OCI-LY1 (cell line): ENCODE data around the gene USH2A.

Experiments used
- H2AFZ ChIP-seq: fragments of 200-600 bp; sonication (generic), shearing (Covaris generic); 2 replicates; pipeline ENCODE4 v1.6.0; 2014; ENCODE audit warnings: antibody characterized with exemption, mild to moderate bottlenecking, low read length
- H3F3A ChIP-seq: fragments of 200-600 bp; sonication (generic), shearing (Covaris generic); 2 replicates; pipeline ENCODE4 v1.6.0; 2014; ENCODE audit warnings: mild to moderate bottlenecking, antibody characterized with exemption, low read length, moderate library complexity; ENCODE audit not compliant: insufficient read depth
- H3K27ac ChIP-seq: fragments of 200-600 bp; sonication (generic); 2 replicates; pipeline ENCODE4 v1.5.1; 2014; ENCODE audit warnings: low read length, mixed run types, mild to moderate bottlenecking, low read depth; ENCODE audit not compliant: poor library complexity, severe bottlenecking
- H3K27me3 ChIP-seq: fragments of 200-600 bp; sonication (generic); 2 replicates; pipeline ENCODE4 v1.6.0; 2014; ENCODE audit warnings: antibody characterized with exemption, mild to moderate bottlenecking, low read length, moderate library complexity; ENCODE audit not compliant: insufficient read depth
- H3K36me3 ChIP-seq: fragments of 200-600 bp; sonication (generic); 2 replicates; pipeline ENCODE4 v1.6.1; 2014; ENCODE audit warnings: mild to moderate bottlenecking, antibody characterized with exemption, low read length, moderate library complexity, mixed read lengths; ENCODE audit not compliant: insufficient read depth
- H3K4me1 ChIP-seq: fragments of 200-600 bp; sonication (generic); 2 replicates; pipeline ENCODE4 v1.5.1; 2014; ENCODE audit warnings: mild to moderate bottlenecking, low read length, moderate library complexity; ENCODE audit not compliant: insufficient read depth, severe bottlenecking
- H3K4me2 ChIP-seq: fragments of 200-600 bp; sonication (generic), shearing (Covaris generic); 2 replicates; pipeline ENCODE4 v1.6.1; 2014; ENCODE audit warnings: low read length
- H3K4me3 ChIP-seq: fragments of 200-600 bp; sonication (generic); 2 replicates; pipeline ENCODE4 v1.5.1; 2014; ENCODE audit warnings: low read length, low read depth, mild to moderate bottlenecking, mixed read lengths; ENCODE audit not compliant: poor library complexity, severe bottlenecking
- H3K79me2 ChIP-seq: fragments of 200-600 bp; shearing (Covaris generic); 2 replicates; pipeline ENCODE4 v1.6.1; 2016; ENCODE audit warnings: mixed run types, low read length, mixed read lengths; ENCODE audit not compliant: insufficient read depth
- H3K9ac ChIP-seq: fragments of 200-600 bp; sonication (generic), shearing (Covaris generic); 2 replicates; pipeline ENCODE4 v1.6.1; 2014; ENCODE audit warnings: mild to moderate bottlenecking, low read length, mixed read lengths
- H3K9me2 ChIP-seq: fragments of 200-600 bp; sonication (generic), shearing (Covaris generic); 2 replicates; pipeline ENCODE4 v1.6.1; 2014; ENCODE audit warnings: low read depth, mild to moderate bottlenecking, low read length, mixed read lengths
- H3K9me3 ChIP-seq: fragments of 200-600 bp; shearing (Covaris generic); 2 replicates; pipeline ENCODE4 v1.6.1; 2014; ENCODE audit warnings: low read length, mixed read lengths
- H4K20me1 ChIP-seq: fragments of 200-600 bp; sonication (generic), shearing (Covaris generic); 2 replicates; pipeline ENCODE4 v1.6.0; 2016; ENCODE audit warnings: mild to moderate bottlenecking, low read length; ENCODE audit not compliant: insufficient read depth
- EZH2 ChIP-seq: fragments of 200-600 bp; sonication (generic), shearing (Covaris generic); IDR thresholded peaks from 2 replicates; pipeline ENCODE4 v1.8.0; 2017; ENCODE audit warnings: borderline replicate concordance, mixed run types, mild to moderate bottlenecking, antibody characterized with exemption, low read length, moderate library complexity, mixed read lengths
- TF ChIP-seq, protein P1 (sequence below): fragments of 200-600 bp; sonication (generic), shearing (Covaris generic); IDR thresholded peaks from 2 replicates; pipeline ENCODE4 v1.5.1; 2017; ENCODE audit warnings: mild to moderate bottlenecking, antibody characterized with exemption, low read length, moderate library complexity, mixed read lengths

USH2A gene

GRCh38 chr1:215625949-215626348 lies 797.3 kb downstream of the USH2A start:
- H2AFZ ChIP-seq = no peak overlapping the region
- no peak overlapping the region for H3K9ac ChIP-seq
- H3K27me3 ChIP-seq = no peaks in the 10 kb centered on the region
- H3K4me3 ChIP-seq = no peak overlapping the region
- H3K4me1 ChIP-seq = no peaks in the 10 kb centered on the region
- TF ChIP-seq, protein P1, sequence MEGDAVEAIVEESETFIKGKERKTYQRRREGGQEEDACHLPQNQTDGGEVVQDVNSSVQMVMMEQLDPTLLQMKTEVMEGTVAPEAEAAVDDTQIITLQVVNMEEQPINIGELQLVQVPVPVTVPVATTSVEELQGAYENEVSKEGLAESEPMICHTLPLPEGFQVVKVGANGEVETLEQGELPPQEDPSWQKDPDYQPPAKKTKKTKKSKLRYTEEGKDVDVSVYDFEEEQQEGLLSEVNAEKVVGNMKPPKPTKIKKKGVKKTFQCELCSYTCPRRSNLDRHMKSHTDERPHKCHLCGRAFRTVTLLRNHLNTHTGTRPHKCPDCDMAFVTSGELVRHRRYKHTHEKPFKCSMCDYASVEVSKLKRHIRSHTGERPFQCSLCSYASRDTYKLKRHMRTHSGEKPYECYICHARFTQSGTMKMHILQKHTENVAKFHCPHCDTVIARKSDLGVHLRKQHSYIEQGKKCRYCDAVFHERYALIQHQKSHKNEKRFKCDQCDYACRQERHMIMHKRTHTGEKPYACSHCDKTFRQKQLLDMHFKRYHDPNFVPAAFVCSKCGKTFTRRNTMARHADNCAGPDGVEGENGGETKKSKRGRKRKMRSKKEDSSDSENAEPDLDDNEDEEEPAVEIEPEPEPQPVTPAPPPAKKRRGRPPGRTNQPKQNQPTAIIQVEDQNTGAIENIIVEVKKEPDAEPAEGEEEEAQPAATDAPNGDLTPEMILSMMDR = no peak
- no peak for TF ChIP-seq EZH2
- no peak overlapping the region for H3K27ac ChIP-seq
- no peaks in the 10 kb centered on the region for H3K36me3 ChIP-seq
- H3K79me2 ChIP-seq = no peaks in the 10 kb centered on the region
- no peaks in the 10 kb centered on the region for H4K20me1 ChIP-seq
- H3K9me3 ChIP-seq = no peaks in the 10 kb centered on the region
- H3K9me2 ChIP-seq = no peaks in the 10 kb centered on the region
- no peak overlapping the region for H3K4me2 ChIP-seq
- no peaks in the 10 kb centered on the region for H3F3A ChIP-seq

DNA sequence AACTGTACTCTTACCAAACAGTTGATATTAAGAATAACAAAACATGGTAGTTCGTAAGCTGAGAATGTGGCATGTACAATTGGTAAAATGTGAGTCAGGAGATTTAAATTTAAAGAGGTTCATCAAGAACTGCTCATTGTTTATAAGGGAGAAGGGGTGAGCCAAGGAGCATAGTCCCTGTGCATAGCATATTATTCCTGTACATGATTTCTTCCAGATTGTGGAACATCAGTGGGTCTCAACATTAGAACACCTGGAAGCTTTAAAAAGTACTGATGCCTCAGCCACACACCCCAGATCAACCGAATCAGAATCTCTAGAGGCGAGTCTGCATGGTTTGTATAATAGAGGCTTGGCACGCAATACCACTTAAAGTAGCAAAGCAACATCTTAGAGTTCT lies 800.1 kb downstream of the USH2A start:
- H2AFZ ChIP-seq = no peak overlapping the region
- H3K27ac ChIP-seq = no peak overlapping the region
- H3K9me2 ChIP-seq = no peaks in the 10 kb centered on the region
- no peaks in the 10 kb centered on the region for H3K27me3 ChIP-seq
- H3K4me2 ChIP-seq = no peak overlapping the region
- no peaks in the 10 kb centered on the region for H3K36me3 ChIP-seq
- H3K79me2 ChIP-seq = no peaks in the 10 kb centered on the region
- no peak for TF ChIP-seq EZH2
- TF ChIP-seq, protein P1 = no peak
- H3F3A ChIP-seq = no peaks in the 10 kb centered on the region
- no peaks in the 10 kb centered on the region for H4K20me1 ChIP-seq
- H3K9me3 ChIP-seq = no peaks in the 10 kb centered on the region
- H3K4me3 ChIP-seq = no peak overlapping the region
- H3K4me1 ChIP-seq = no peaks in the 10 kb centered on the region
- no peak overlapping the region for H3K9ac ChIP-seq

DNA sequence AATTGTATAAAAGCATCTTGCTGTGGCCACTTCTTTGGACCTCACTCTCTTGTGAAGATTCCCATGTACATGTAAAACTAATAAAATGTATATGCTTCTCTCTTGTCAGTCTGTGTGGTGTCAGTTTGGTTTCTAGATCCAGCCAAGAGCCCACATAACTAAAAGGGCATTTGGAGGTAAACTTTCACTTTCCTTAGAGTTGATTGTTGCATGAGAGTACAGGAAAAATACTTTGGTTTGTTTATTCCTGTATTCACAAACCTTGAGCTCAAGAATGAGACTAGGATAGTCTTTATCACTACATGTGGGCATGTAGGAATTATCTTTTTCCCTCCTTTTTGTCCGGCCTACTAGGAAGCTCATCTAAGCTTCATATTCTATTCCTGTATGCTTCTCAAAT lies 805.3 kb downstream of the USH2A start:
- no peak overlapping the region for H3K4me2 ChIP-seq
- no peaks in the 10 kb centered on the region for H3K4me1 ChIP-seq
- H3K79me2 ChIP-seq = no peaks in the 10 kb centered on the region
- H3K9me2 ChIP-seq = no peaks in the 10 kb centered on the region
- no peaks in the 10 kb centered on the region for H3F3A ChIP-seq
- TF ChIP-seq, protein P1 = no peak
- TF ChIP-seq EZH2 = no peak
- H3K36me3 ChIP-seq = no peaks in the 10 kb centered on the region
- H2AFZ ChIP-seq = no peak overlapping the region
- no peak overlapping the region for H3K9ac ChIP-seq
- no peak overlapping the region for H3K4me3 ChIP-seq
- no peak overlapping the region for H3K27ac ChIP-seq
- no peaks in the 10 kb centered on the region for H3K9me3 ChIP-seq
- H3K27me3 ChIP-seq = no peaks in the 10 kb centered on the region
- H4K20me1 ChIP-seq = no peaks in the 10 kb centered on the region
